K562 (cell line): Measurements from ENCODE around the gene ZNF513. TPM values are rescaled to one million over a fixed set of nuclear protein-coding genes. Genes with fewer than 3 reads are reported as not detected.

ENCODE experiments used
- ATAC-seq: fragments of 200-7000 bp; cut with Tn5 transposase; 3 replicates; pipeline ENCODE4 v1.9.1; 2020; ENCODE audit warnings: moderate library complexity
- BruUV-seq: library from RNA; stranded (reverse); fragments of 400-500 nt; replicated peaks from 2 replicates; lab custom pipeline; 2021; lab: Mats Ljungman, UMichigan
- CTCF ChIA-PET: fragments of 300-600 bp; formaldehyde crosslinking; extraction: SDS; loops from one replicate; lab custom pipeline; 2021; ENCODE audit warnings: low intra/inter-chr PET ratio; lab: Yijun Ruan, JAX
- POLR2A ChIA-PET: fragments of 300-600, 350-650 bp; sonication (Branson Sonifier 250); formaldehyde crosslinking; extraction: SDS; loops from one replicate; lab custom pipeline; 2021; ENCODE audit warnings: antibody characterized with exemption, inconsistent platforms; lab: Yijun Ruan, JAX
- DNase-seq, 4 experiments: peaks; one replicate each; pipeline versions ENCODE4 v3.0.0 to v3.0.0-alpha.2; 2011 to 2018; ENCODE audit warnings: low spot score in 3 of 4, mixed read lengths in 3 of 4; ENCODE audit errors: extremely low read depth in 1 of 4
- FAIRE-seq: peaks from 2 replicates; lab custom pipeline; 2011; peaks lifted over from hg19 to GRCh38; lab: Jason Lieb, UNC
- H2AFZ ChIP-seq: 2 replicates; pipeline ENCODE4 v1.6.0; 2011; ENCODE audit warnings: low read depth, low read length, control low read depth, inconsistent platforms
- H3K27ac ChIP-seq: fragments of 200-600 bp; 3 replicates; pipeline ENCODE4 v1.8.0; 2011; ENCODE audit warnings: low read depth, mild to moderate bottlenecking, control low read depth, inconsistent platforms, low read length, moderate library complexity, mixed read lengths; ENCODE audit errors: extremely low read depth
- H3K27me3 ChIP-seq, 2 experiments: fragments of 300-600 bp in 1 of 2; 2 replicates in 1 of 2; 3 replicates in 1 of 2; pipeline versions ENCODE4 v1.6.0 to v1.8.0; 2011; ENCODE audit warnings: inconsistent platforms in 2 of 2, low read length in 2 of 2, mild to moderate bottlenecking in 1 of 2, mixed read lengths in 1 of 2, moderate library complexity in 1 of 2; ENCODE audit not compliant: control insufficient read depth in 2 of 2, insufficient read depth in 2 of 2
- H3K36me3 ChIP-seq: fragments of 300-600 bp; 3 replicates; pipeline ENCODE4 v1.8.0; 2011; ENCODE audit warnings: mild to moderate bottlenecking, low read length, inconsistent platforms; ENCODE audit not compliant: control insufficient read depth, insufficient read depth
- H3K4me1 ChIP-seq, 2 experiments: fragments of 200-600 bp in 1 of 2; replicated peaks in 1 of 2; 2 replicates in 1 of 2; 3 replicates in 1 of 2; pipeline versions ENCODE4 v1.5.1 to v1.8.0; 2011; ENCODE audit warnings: inconsistent platforms in 2 of 2, low read length in 2 of 2, mild to moderate bottlenecking in 1 of 2, mixed read lengths in 1 of 2, moderate library complexity in 1 of 2; ENCODE audit not compliant: control insufficient read depth in 2 of 2, insufficient read depth in 2 of 2
- H3K4me2 ChIP-seq: 2 replicates; pipeline ENCODE4 v1.6.1; 2011; ENCODE audit warnings: low read length, control low read depth, inconsistent platforms, mixed read lengths; ENCODE audit not compliant: insufficient read depth
- H3K4me3 ChIP-seq: fragments of 200-600 bp; sonication (generic), shearing (Covaris generic); 2 replicates; pipeline ENCODE4 v1.5.1; 2016; ENCODE audit warnings: control low read depth, inconsistent platforms
- H3K79me2 ChIP-seq: fragments of 200-600 bp; 3 replicates; pipeline ENCODE4 v1.8.0; 2011; ENCODE audit warnings: low read length, inconsistent platforms; ENCODE audit not compliant: control insufficient read depth, insufficient read depth
- H3K9ac ChIP-seq, 2 experiments: 2 replicates each; pipeline versions ENCODE4 v1.6.0 to v1.6.1; 2011; ENCODE audit warnings: low read depth in 2 of 2, low read length in 2 of 2, control low read depth in 1 of 2, inconsistent platforms in 1 of 2, mild to moderate bottlenecking in 1 of 2, mixed read lengths in 1 of 2; ENCODE audit not compliant: insufficient read depth in 1 of 2
- H3K9me1 ChIP-seq: one replicate; pipeline ENCODE4 v1.6.0; 2011; ENCODE audit warnings: inconsistent platforms, mild to moderate bottlenecking, low read length, moderate library complexity; ENCODE audit not compliant: control insufficient read depth, insufficient read depth
- H3K9me3 ChIP-seq: replicated peaks from 2 replicates; pipeline ENCODE4 v1.5.1; 2011; ENCODE audit warnings: low read depth, low read length, inconsistent platforms; ENCODE audit not compliant: control insufficient read depth, insufficient read depth
- H4K20me1 ChIP-seq: replicated peaks from 2 replicates; pipeline ENCODE4 v1.6.1; 2011; ENCODE audit warnings: low read length, inconsistent platforms, mixed read lengths; ENCODE audit not compliant: control insufficient read depth, insufficient read depth
- BCOR ChIP-seq: fragments of 450-650 bp; IDR thresholded peaks from 2 replicates; pipeline ENCODE4 v1.6.1; 2016
- ESRRB ChIP-seq: fragments of 250-450 bp; sonication (Bioruptor Pico); IDR thresholded peaks from 2 replicates; pipeline ENCODE4 v1.5.0; 2020; ENCODE audit warnings: mild to moderate bottlenecking, moderate library complexity, borderline replicate concordance
- FIP1L1 ChIP-seq: fragments of 200-400 bp; formaldehyde crosslinking; IDR thresholded peaks from 2 replicates; pipeline ENCODE4 v1.6.1; 2018; ENCODE audit warnings: mild to moderate bottlenecking, low read depth, low read length; ENCODE audit not compliant: poor library complexity, severe bottlenecking
- HEY1 ChIP-seq: fragments of 250-450 bp; sonication (Bioruptor Pico); IDR thresholded peaks from 2 replicates; pipeline ENCODE4 v1.5.0; 2020; ENCODE audit warnings: mild to moderate bottlenecking, moderate library complexity, borderline replicate concordance
- MTA3 ChIP-seq: fragments of 450-650 bp; formaldehyde crosslinking; IDR thresholded peaks from 2 replicates; pipeline ENCODE4 v1.6.1; 2017; ENCODE audit warnings: mild to moderate bottlenecking, borderline replicate concordance
- ZNF316 ChIP-seq: fragments of 450-650 bp; IDR thresholded peaks from 2 replicates; pipeline ENCODE4 v1.6.1; 2016
- WGBS: fragments of 100-300 bp; shearing (Covaris generic); methylation state at CpG from one replicate; pipeline ENCODE4 v1.1.6; 2016; ENCODE audit warnings: low coverage, mixed read lengths; ENCODE audit not compliant: insufficient coverage; ENCODE audit errors: missing lambda C conversion rate; 5-methylcytosine and 5-hydroxymethylcytosine counted together
- in situ Hi-C: fragments of 300-500 bp; cut with MboI; formaldehyde crosslinking; loops from 4 replicates; pipeline ENCODE4 v1.15.0; 2018; ENCODE audit warnings: inconsistent platforms, mixed read lengths
- intact Hi-C: fragments of 100-400 bp; cut with micrococcal nuclease; formaldehyde crosslinking; loops from 2 replicates; pipeline ENCODE4 v1.14.2; 2022
- polyA plus RNA-seq, 8 experiments: library from polyadenylated mRNA; depleted of rRNA in 4 of 8; stranded (reverse) in 5 of 8; unstranded in 3 of 8; fragments of >200 nt; fragmentation: Nextera tagmentation in 2 of 8; fragmentation: Illumina TruSeq in 1 of 8; extraction: Ambion mirVana in 2 of 8; extraction: Trizol in 1 of 8; gene quantifications; 2 replicates each; pipeline versions ENCODE4 v1.2.1 to v1.2.3, GENCODE V29; 2011 to 2014; ENCODE audit warnings: inconsistent platforms in 1 of 8, missing spikeins in 1 of 8
- total RNA-seq, 7 experiments: library from RNA; depleted of rRNA in 6 of 7; stranded (reverse); fragments of >200 nt in 6 of 7; fragmentation: Illumina TruSeq in 2 of 7; extraction: Trizol in 2 of 7; gene quantifications; 2 replicates each; pipeline versions ENCODE4 v1.2.1 to v1.2.3, GENCODE V29; 2011 to 2021; ENCODE audit warnings: low replicate concordance in 1 of 7
- TF ChIP-seq, protein P1 (sequence below): sonication (generic); formaldehyde crosslinking; IDR thresholded peaks from 2 replicates; pipeline ENCODE4 v1.8.0; 2023; ENCODE audit warnings: mild to moderate bottlenecking, missing genetic modification reagents

The ZNF513 gene
- total and polyA plus RNA-seq, 9 of the 15 experiments (the other 6 are each of a cell fraction or from before 2014, with no cell fraction given) = 0.04 to 13.6 (median 4.4) TPM

DNA sequence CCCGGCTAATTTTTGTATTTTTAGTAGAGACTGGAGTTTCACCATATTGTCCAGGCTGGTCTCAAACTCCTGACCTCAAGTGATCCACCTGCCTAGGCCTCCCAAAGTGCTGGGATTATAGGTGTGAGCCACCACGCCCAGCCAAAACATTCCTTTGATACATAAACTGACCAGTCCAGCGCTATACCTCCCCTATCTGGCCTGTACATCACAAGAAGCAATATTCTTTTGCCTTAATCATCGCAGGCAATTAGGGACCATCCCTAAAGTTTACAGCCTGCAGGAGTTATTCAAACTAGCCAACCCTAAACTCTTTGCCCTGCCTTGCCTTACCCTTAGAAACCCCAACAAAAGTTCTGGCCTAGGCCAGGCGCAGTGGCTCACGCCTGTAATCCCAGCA lies 35.6 kb upstream of the ZNF513 start:
- 0 out of 2 replicates have a peak, but pooled peaks have one; percentile 26 for TF ChIP-seq BCOR
- TF ChIP-seq FIP1L1 = no peak
- POLR2A ChIA-PET = no interaction called here
- WGBS = 41% methylated on average over 6 of the region's 6 CpGs
- intact Hi-C loops (no loop called here), in situ Hi-C loops (no loop called here)
- DNase-seq (no peak), ATAC-seq (no peak; the same call in 2 of the 3 replicates), FAIRE-seq (no peak)
- no peaks in the 10 kb centered on the region for H3K9me1 ChIP-seq
- no peaks in the 10 kb centered on the region for H3K27me3 ChIP-seq
- 0 out of 5 replicates have a peak, but pooled peaks cover 0 to 3% of the 10 kb centered on the region in 2 experiments for H3K4me1 ChIP-seq
- H3K9me3 ChIP-seq = no peaks in the 10 kb centered on the region
- H4K20me1 ChIP-seq = no peaks in the 10 kb centered on the region
- no peak overlapping the region for H3K4me2 ChIP-seq
- H3K9ac ChIP-seq = no peak overlapping the region
- no peak overlapping the region for H3K27ac ChIP-seq
- H3K36me3 ChIP-seq = no peaks in the 10 kb centered on the region
- H3K4me3 ChIP-seq = no peak overlapping the region
- H2AFZ ChIP-seq = 0 out of 2 replicates have a peak overlapping the region, but pooled peaks have one; percentile 32
- no peaks in the 10 kb centered on the region for H3K79me2 ChIP-seq
- no TSS peak for BruUV-seq
- CTCF ChIA-PET = no interaction called here

DNA sequence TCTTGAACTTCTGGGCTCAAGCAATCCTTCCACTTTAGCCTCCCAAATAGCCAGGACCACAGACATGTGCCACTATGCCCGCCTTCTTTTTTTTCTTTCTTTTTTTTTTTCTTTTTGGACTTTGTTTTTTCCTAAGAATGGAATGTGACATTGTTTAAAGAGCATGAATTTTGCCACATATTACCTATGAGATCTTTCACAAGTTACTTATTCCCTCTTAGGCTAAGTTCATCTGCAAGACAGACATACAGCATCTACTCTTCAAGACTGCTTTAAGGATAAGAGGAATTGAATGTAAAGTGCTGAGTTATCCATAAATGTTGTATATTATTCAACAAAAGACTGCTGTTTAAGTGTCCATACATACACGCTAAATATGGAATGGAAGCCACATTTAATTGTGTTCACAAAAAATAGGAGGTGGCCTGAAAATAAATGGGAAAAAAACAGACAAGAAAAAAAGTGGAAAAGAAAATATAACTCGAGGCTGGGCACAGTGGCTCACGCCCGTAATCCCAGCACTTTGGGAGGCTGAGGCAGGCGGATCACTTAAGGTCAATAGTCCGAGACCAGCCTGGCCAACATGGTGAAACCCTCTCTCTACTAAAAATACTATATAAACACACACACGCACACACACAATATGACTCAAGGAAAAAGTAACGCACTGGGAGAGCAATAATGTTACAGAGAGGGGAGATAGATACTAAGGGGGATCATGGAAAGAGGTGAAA lies 32.1 kb upstream of the ZNF513 start:
- no peaks in the 10 kb centered on the region for H4K20me1 ChIP-seq
- no peak overlapping the region for H3K9ac ChIP-seq
- ChIA-PET CTCF (no interaction called here), POLR2A (interaction anchor here (0.6 kb wide), 1 partner anchor 271 kb away, joined by 4 read pairs; no protein-coding TSS in a partner anchor)
- H3K9me1 ChIP-seq = no peaks in the 10 kb centered on the region
- peaks cover 21% of the 10 kb centered on the region for H3K79me2 ChIP-seq
- FAIRE-seq = no peak
- BruUV-seq = no TSS peak
- H3K36me3 ChIP-seq = peaks cover 1% of the 10 kb centered on the region; the same call in 1 of the 3 replicates
- intact Hi-C loops = no loop called here
- H3K27ac ChIP-seq = no peak overlapping the region
- TF ChIP-seq, protein P1, sequence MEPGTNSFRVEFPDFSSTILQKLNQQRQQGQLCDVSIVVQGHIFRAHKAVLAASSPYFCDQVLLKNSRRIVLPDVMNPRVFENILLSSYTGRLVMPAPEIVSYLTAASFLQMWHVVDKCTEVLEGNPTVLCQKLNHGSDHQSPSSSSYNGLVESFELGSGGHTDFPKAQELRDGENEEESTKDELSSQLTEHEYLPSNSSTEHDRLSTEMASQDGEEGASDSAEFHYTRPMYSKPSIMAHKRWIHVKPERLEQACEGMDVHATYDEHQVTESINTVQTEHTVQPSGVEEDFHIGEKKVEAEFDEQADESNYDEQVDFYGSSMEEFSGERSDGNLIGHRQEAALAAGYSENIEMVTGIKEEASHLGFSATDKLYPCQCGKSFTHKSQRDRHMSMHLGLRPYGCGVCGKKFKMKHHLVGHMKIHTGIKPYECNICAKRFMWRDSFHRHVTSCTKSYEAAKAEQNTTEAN (CRISPR knock-in tag) = no peak
- TF ChIP-seq MTA3 (no peak), ESRRB (no peak), HEY1 (CRISPR knock-in tag) (no peak), ZNF316 (peak; percentile 46; the same call in 1 of the 2 replicates)
- H3K4me1 ChIP-seq = peaks cover 6 to 20% of the 10 kb centered on the region in 2 experiments; a peak in 4 of 5 replicates
- no peaks in the 10 kb centered on the region for H3K27me3 ChIP-seq
- ATAC-seq = no peak
- H3K4me2 ChIP-seq = no peak overlapping the region
- 71% methylated on average over 9 of the region's 9 CpGs for WGBS
- DNase-seq = no peak
- no peaks in the 10 kb centered on the region for H3K9me3 ChIP-seq
- in situ Hi-C loops = no loop called here
- H3K4me3 ChIP-seq = no peak overlapping the region
- H2AFZ ChIP-seq = peak overlapping the region; percentile 27
